HEK293 (cell line): ENCODE results near the gene ELOVL1.
A peak's percentile ranks its signal among the peaks of the same experiment; 100 is the strongest.

Source experiments
- GLI4 ChIP-seq: fragments of 450-650 bp; formaldehyde crosslinking; IDR thresholded peaks from 2 replicates; pipeline ENCODE4 v1.5.1; 2016; ENCODE audit warnings: missing biosample characterization, missing genetic modification characterization
- KLF16 ChIP-seq: fragments of 450-650 bp; formaldehyde crosslinking; IDR thresholded peaks from 2 replicates; pipeline ENCODE4 v1.5.1; 2017; ENCODE audit warnings: missing biosample characterization, missing genetic modification characterization
- PRDM1 ChIP-seq: fragments of 450-650 bp; formaldehyde crosslinking; IDR thresholded peaks from 2 replicates; pipeline ENCODE4; 2016; ENCODE audit warnings: missing biosample characterization, missing genetic modification characterization
- YY2 ChIP-seq: fragments of 450-650 bp; formaldehyde crosslinking; IDR thresholded peaks from 2 replicates; pipeline ENCODE4 v1.5.1; 2016; ENCODE audit warnings: missing biosample characterization, missing genetic modification characterization
- ZFP41 ChIP-seq: fragments of 450-650 bp; formaldehyde crosslinking; IDR thresholded peaks from 2 replicates; pipeline ENCODE4 v1.5.1; 2016; ENCODE audit warnings: missing biosample characterization, missing genetic modification characterization, borderline replicate concordance
- ZNF112 ChIP-seq: fragments of 450-650 bp; formaldehyde crosslinking; IDR thresholded peaks from 2 replicates; pipeline ENCODE4 v1.5.0; 2017; ENCODE audit warnings: missing biosample characterization, missing genetic modification characterization
- ZNF175 ChIP-seq: fragments of 450-650 bp; formaldehyde crosslinking; IDR thresholded peaks from 2 replicates; pipeline ENCODE4 v1.5.1; 2016; ENCODE audit warnings: missing biosample characterization, missing genetic modification characterization
- ZNF274 ChIP-seq, 2 experiments: fragments of 200-500 bp in 1 of 2; fragments of 450-650 bp in 1 of 2; sonication (Bioruptor generic) in 1 of 2; formaldehyde crosslinking in 1 of 2; IDR thresholded peaks; 2 replicates each; pipeline versions ENCODE4 v1.5.1 to v1.6.1; 2014 to 2016; ENCODE audit warnings: borderline replicate concordance in 1 of 2, inconsistent platforms in 1 of 2, low read length in 1 of 2, missing biosample characterization in 1 of 2, missing genetic modification characterization in 1 of 2
- ZNF302 ChIP-seq: fragments of 450-650 bp; formaldehyde crosslinking; IDR thresholded peaks from 2 replicates; pipeline ENCODE4 v1.5.1; 2016; ENCODE audit warnings: missing biosample characterization, missing genetic modification characterization, low read depth
- ZNF501 ChIP-seq: fragments of 450-650 bp; formaldehyde crosslinking; IDR thresholded peaks from 2 replicates; pipeline ENCODE4 v1.5.1; 2016; ENCODE audit warnings: missing biosample characterization, missing genetic modification characterization
- ZNF658 ChIP-seq: fragments of 450-650 bp; formaldehyde crosslinking; IDR thresholded peaks from 2 replicates; pipeline ENCODE4; 2016; ENCODE audit warnings: missing biosample characterization, missing genetic modification characterization
- TF ChIP-seq, protein P1 (sequence below): fragments of 450-650 bp; formaldehyde crosslinking; IDR thresholded peaks from 2 replicates; pipeline ENCODE4 v1.5.1; 2016; ENCODE audit warnings: missing biosample characterization, missing genetic modification characterization, borderline replicate concordance
- TF ChIP-seq, protein P2 (sequence below): fragments of 450-650 bp; formaldehyde crosslinking; optimal IDR thresholded peaks from 2 replicates; pipeline ENCODE3; 2016; ENCODE audit warnings: missing biosample characterization, mild to moderate bottlenecking, missing genetic modification characterization
- TF ChIP-seq, protein P3 (sequence below): fragments of 450-650 bp; formaldehyde crosslinking; IDR thresholded peaks from 2 replicates; pipeline ENCODE4 v1.5.1; 2016; ENCODE audit warnings: missing biosample characterization, missing genetic modification characterization
- TF ChIP-seq, protein P4 (sequence below): fragments of 450-650 bp; formaldehyde crosslinking; IDR thresholded peaks from 2 replicates; pipeline ENCODE4 v1.5.1; 2017; ENCODE audit warnings: missing biosample characterization, missing genetic modification characterization
- TF ChIP-seq, protein P5 (sequence below): fragments of 450-650 bp; formaldehyde crosslinking; IDR thresholded peaks from 2 replicates; pipeline ENCODE4 v1.5.1; 2016; ENCODE audit warnings: missing biosample characterization, missing genetic modification characterization
- TF ChIP-seq, protein P6 (sequence below): fragments of 450-650 bp; formaldehyde crosslinking; IDR thresholded peaks from 2 replicates; pipeline ENCODE4 v1.5.1; 2016; ENCODE audit warnings: missing biosample characterization, missing genetic modification characterization
- TF ChIP-seq, protein P7 (sequence below): fragments of 450-650 bp; IDR thresholded peaks from 2 replicates; pipeline ENCODE4 v1.5.1; 2018; ENCODE audit warnings: missing biosample characterization, missing genetic modification characterization

ELOVL1 gene

DNA sequence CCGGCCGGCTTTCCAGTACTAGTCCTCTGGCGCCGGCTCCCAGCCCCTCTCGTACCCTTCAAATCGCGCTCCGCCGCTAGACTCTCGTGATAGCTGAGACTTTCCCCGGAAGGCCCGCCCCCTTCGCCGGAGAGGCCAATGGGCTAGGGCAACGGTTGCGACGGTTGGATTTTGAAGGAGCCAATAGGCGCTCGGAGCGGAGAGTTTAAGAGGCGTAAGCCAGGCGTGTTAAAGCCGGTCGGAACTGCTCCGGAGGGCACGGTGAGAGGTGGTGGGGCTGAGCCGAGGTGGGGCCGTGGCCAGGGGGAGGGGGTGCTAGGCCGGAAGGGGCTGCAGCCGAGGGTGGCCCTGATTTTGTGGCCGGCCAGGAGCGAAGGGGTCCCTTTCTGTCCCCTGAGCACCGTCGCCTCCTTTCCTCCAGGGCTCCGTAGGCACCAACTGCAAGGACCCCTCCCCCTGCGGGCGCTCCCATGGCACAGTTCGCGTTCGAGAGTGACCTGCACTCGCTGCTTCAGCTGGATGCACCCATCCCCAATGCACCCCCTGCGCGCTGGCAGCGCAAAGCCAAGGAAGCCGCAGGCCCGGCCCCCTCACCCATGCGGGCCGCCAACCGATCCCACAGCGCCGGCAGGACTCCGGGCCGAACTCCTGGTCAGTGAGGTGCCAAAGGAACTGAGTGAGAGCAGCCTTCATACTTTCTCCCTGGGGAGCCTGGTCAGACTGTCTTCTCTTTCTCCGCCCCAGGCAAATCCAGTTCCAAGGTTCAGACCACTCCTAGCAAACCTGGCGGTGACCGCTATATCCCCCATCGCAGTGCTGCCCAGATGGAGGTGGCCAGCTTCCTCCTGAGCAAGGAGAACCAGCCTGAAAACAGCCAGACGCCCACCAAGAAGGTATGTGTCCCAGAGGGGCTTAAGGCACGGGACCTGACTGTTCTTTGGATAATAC is 8.8 kb downstream of the ELOVL1 start, which contains the start of gene CDC20 (continued):
- TF ChIP-seq, protein P1, sequence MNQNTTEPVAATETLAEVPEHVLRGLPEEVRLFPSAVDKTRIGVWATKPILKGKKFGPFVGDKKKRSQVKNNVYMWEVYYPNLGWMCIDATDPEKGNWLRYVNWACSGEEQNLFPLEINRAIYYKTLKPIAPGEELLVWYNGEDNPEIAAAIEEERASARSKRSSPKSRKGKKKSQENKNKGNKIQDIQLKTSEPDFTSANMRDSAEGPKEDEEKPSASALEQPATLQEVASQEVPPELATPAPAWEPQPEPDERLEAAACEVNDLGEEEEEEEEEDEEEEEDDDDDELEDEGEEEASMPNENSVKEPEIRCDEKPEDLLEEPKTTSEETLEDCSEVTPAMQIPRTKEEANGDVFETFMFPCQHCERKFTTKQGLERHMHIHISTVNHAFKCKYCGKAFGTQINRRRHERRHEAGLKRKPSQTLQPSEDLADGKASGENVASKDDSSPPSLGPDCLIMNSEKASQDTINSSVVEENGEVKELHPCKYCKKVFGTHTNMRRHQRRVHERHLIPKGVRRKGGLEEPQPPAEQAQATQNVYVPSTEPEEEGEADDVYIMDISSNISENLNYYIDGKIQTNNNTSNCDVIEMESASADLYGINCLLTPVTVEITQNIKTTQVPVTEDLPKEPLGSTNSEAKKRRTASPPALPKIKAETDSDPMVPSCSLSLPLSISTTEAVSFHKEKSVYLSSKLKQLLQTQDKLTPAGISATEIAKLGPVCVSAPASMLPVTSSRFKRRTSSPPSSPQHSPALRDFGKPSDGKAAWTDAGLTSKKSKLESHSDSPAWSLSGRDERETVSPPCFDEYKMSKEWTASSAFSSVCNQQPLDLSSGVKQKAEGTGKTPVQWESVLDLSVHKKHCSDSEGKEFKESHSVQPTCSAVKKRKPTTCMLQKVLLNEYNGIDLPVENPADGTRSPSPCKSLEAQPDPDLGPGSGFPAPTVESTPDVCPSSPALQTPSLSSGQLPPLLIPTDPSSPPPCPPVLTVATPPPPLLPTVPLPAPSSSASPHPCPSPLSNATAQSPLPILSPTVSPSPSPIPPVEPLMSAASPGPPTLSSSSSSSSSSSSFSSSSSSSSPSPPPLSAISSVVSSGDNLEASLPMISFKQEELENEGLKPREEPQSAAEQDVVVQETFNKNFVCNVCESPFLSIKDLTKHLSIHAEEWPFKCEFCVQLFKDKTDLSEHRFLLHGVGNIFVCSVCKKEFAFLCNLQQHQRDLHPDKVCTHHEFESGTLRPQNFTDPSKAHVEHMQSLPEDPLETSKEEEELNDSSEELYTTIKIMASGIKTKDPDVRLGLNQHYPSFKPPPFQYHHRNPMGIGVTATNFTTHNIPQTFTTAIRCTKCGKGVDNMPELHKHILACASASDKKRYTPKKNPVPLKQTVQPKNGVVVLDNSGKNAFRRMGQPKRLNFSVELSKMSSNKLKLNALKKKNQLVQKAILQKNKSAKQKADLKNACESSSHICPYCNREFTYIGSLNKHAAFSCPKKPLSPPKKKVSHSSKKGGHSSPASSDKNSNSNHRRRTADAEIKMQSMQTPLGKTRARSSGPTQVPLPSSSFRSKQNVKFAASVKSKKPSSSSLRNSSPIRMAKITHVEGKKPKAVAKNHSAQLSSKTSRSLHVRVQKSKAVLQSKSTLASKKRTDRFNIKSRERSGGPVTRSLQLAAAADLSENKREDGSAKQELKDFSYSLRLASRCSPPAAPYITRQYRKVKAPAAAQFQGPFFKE, result no peak
- peak; percentile 48 for TF ChIP-seq PRDM1 (tag by site-specific recombination)
- TF ChIP-seq, protein P2, sequence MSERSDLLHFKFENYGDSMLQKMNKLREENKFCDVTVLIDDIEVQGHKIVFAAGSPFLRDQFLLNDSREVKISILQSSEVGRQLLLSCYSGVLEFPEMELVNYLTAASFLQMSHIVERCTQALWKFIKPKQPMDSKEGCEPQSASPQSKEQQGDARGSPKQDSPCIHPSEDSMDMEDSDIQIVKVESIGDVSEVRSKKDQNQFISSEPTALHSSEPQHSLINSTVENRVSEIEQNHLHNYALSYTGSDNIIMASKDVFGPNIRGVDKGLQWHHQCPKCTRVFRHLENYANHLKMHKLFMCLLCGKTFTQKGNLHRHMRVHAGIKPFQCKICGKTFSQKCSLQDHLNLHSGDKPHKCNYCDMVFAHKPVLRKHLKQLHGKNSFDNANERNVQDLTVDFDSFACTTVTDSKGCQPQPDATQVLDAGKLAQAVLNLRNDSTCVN (tag by site-specific recombination), result peak; percentile 45
- peak; percentile 74; the same call in 1 of the 2 replicates for TF ChIP-seq ZNF501 (tag by site-specific recombination)
- TF ChIP-seq, protein P3, sequence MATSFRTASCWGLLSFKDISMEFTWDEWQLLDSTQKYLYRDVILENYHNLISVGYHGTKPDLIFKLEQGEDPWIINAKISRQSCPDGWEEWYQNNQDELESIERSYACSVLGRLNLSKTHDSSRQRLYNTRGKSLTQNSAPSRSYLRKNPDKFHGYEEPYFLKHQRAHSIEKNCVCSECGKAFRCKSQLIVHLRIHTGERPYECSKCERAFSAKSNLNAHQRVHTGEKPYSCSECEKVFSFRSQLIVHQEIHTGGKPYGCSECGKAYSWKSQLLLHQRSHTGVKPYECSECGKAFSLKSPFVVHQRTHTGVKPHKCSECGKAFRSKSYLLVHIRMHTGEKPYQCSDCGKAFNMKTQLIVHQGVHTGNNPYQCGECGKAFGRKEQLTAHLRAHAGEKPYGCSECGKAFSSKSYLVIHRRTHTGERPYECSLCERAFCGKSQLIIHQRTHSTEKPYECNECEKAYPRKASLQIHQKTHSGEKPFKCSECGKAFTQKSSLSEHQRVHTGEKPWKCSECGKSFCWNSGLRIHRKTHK (tag by site-specific recombination), result no peak
- TF ChIP-seq, protein P4, sequence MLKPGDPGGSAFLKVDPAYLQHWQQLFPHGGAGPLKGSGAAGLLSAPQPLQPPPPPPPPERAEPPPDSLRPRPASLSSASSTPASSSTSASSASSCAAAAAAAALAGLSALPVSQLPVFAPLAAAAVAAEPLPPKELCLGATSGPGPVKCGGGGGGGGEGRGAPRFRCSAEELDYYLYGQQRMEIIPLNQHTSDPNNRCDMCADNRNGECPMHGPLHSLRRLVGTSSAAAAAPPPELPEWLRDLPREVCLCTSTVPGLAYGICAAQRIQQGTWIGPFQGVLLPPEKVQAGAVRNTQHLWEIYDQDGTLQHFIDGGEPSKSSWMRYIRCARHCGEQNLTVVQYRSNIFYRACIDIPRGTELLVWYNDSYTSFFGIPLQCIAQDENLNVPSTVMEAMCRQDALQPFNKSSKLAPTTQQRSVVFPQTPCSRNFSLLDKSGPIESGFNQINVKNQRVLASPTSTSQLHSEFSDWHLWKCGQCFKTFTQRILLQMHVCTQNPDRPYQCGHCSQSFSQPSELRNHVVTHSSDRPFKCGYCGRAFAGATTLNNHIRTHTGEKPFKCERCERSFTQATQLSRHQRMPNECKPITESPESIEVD, result no peak
- no peak for TF ChIP-seq ZNF658 (tag by site-specific recombination)
- no peak for TF ChIP-seq YY2
- TF ChIP-seq ZNF175 (tag by site-specific recombination), result no peak
- no peak for TF ChIP-seq ZNF274 (IDR thresholded peaks at IDR 0.05; ENCODE audit: low read length)
- TF ChIP-seq ZNF274 (tag by site-specific recombination; IDR thresholded peaks at IDR 0.05; ENCODE audit: borderline replicate concordance), result no peak
- TF ChIP-seq, protein P5, sequence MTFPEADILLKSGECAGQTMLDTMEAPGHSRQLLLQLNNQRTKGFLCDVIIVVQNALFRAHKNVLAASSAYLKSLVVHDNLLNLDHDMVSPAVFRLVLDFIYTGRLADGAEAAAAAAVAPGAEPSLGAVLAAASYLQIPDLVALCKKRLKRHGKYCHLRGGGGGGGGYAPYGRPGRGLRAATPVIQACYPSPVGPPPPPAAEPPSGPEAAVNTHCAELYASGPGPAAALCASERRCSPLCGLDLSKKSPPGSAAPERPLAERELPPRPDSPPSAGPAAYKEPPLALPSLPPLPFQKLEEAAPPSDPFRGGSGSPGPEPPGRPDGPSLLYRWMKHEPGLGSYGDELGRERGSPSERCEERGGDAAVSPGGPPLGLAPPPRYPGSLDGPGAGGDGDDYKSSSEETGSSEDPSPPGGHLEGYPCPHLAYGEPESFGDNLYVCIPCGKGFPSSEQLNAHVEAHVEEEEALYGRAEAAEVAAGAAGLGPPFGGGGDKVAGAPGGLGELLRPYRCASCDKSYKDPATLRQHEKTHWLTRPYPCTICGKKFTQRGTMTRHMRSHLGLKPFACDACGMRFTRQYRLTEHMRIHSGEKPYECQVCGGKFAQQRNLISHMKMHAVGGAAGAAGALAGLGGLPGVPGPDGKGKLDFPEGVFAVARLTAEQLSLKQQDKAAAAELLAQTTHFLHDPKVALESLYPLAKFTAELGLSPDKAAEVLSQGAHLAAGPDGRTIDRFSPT, result peak; percentile 70; the same call in 1 of the 2 replicates
- no peak for TF ChIP-seq GLI4 (tag by site-specific recombination)
- TF ChIP-seq ZNF302 (tag by site-specific recombination), result no peak
- TF ChIP-seq, protein P6, sequence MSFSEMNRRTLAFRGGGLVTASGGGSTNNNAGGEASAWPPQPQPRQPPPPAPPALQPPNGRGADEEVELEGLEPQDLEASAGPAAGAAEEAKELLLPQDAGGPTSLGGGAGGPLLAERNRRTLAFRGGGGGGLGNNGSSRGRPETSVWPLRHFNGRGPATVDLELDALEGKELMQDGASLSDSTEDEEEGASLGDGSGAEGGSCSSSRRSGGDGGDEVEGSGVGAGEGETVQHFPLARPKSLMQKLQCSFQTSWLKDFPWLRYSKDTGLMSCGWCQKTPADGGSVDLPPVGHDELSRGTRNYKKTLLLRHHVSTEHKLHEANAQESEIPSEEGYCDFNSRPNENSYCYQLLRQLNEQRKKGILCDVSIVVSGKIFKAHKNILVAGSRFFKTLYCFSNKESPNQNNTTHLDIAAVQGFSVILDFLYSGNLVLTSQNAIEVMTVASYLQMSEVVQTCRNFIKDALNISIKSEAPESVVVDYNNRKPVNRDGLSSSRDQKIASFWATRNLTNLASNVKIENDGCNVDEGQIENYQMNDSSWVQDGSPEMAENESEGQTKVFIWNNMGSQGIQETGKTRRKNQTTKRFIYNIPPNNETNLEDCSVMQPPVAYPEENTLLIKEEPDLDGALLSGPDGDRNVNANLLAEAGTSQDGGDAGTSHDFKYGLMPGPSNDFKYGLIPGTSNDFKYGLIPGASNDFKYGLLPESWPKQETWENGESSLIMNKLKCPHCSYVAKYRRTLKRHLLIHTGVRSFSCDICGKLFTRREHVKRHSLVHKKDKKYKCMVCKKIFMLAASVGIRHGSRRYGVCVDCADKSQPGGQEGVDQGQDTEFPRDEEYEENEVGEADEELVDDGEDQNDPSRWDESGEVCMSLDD (tag by site-specific recombination), result 0 out of 2 replicates have a peak, but pooled peaks have one; percentile 39
- no peak for TF ChIP-seq ZNF112 (tag by site-specific recombination)
- TF ChIP-seq ZFP41 (tag by site-specific recombination), result peak; percentile 34; the same call in 1 of the 2 replicates
- TF ChIP-seq KLF16 (tag by site-specific recombination), result peak; percentile 73; the same call in 1 of the 2 replicates
- TF ChIP-seq, protein P7, sequence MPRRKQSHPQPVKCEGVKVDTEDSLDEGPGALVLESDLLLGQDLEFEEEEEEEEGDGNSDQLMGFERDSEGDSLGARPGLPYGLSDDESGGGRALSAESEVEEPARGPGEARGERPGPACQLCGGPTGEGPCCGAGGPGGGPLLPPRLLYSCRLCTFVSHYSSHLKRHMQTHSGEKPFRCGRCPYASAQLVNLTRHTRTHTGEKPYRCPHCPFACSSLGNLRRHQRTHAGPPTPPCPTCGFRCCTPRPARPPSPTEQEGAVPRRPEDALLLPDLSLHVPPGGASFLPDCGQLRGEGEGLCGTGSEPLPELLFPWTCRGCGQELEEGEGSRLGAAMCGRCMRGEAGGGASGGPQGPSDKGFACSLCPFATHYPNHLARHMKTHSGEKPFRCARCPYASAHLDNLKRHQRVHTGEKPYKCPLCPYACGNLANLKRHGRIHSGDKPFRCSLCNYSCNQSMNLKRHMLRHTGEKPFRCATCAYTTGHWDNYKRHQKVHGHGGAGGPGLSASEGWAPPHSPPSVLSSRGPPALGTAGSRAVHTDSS, result no peak
